ENCODE results near the gene LRRC73. TPM values are rescaled to one million over a fixed set of nuclear protein-coding genes. Genes with fewer than 3 reads are reported as not detected.

The LRRC73 gene
- total RNA-seq, 1 experiment from 2014 or later = 0.22 TPM

GRCh38 chr6:43521836-43522235, 11.7 kb upstream of the LRRC73 start:
- Histone ChIP-seq H4K20me1 (ENCODE audit: low read length) (peaks cover 22% of the 10 kb centered on the region), H3K36me3 (ENCODE audit: low read depth, low read length) (peaks cover 76% of the 10 kb centered on the region), H3K4me1 (ENCODE audit: insufficient read depth, low read length) (peaks cover 4% of the 10 kb centered on the region; the same call in 1 of the 2 replicates), H3K79me2 (ENCODE audit: low read length) (peaks cover 35% of the 10 kb centered on the region), H3K9ac (ENCODE audit: low read length) (no peak overlapping the region), H3K4me3 (ENCODE audit: low read length) (no peak overlapping the region), H2AFZ (ENCODE audit: low read length) (no peak overlapping the region), H3K4me2 (ENCODE audit: low read length) (no peak overlapping the region), H3K27me3 (ENCODE audit: low read length) (no peaks in the 10 kb centered on the region), H3K9me2 (replicated peaks; ENCODE audit: low read length) (no peaks in the 10 kb centered on the region), H3K9me3 (ENCODE audit: low read length) (no peaks in the 10 kb centered on the region), H3F3A (ENCODE audit: low read length, unreplicated experiment) (no peaks in the 10 kb centered on the region), H3K27ac (ENCODE audit: low read length) (no peak overlapping the region)
- no TSS peak for BruUV-seq (replicated peaks)
- DNase-seq (no peak), ATAC-seq (no peak)
- POLR2A ChIA-PET (ENCODE audit: unreplicated experiment) = interaction anchor here (0.7 kb wide), 1 partner anchor 108 kb away, joined by 3 read pairs; no protein-coding TSS in a partner anchor
- intact Hi-C loops (cut with micrococcal nuclease) = no loop called here
- CTCF ChIA-PET = no interaction called here
- TF ChIP-seq CTCF (conservative IDR thresholded peaks at IDR 0.05; ENCODE audit: low read depth, low read length) (no peak), EZH2 (IDR thresholded peaks at IDR 0.05; ENCODE audit: low read length, unreplicated experiment) (no peak), EZH2phosphoT487 (IDR thresholded peaks at IDR 0.05; ENCODE audit: borderline replicate concordance, low read length) (no peak)

- H3K36me3 ChIP-seq (ENCODE audit: low read depth, low read length) = peaks cover 58% of the 10 kb centered on the region
- no peaks in the 10 kb centered on the region for H3K9me2 ChIP-seq (replicated peaks; ENCODE audit: low read length)
- CTCF ChIA-PET = no interaction called here
- peaks cover 51% of the 10 kb centered on the region for H3K79me2 ChIP-seq (ENCODE audit: low read length)
- TF ChIP-seq EZH2phosphoT487 (IDR thresholded peaks at IDR 0.05; ENCODE audit: borderline replicate concordance, low read length) (no peak), EZH2 (IDR thresholded peaks at IDR 0.05; ENCODE audit: low read length, unreplicated experiment) (no peak), CTCF (conservative IDR thresholded peaks at IDR 0.05; ENCODE audit: low read depth, low read length) (no peak)
- peaks cover 22% of the 10 kb centered on the region for H4K20me1 ChIP-seq (ENCODE audit: low read length)
- no peak overlapping the region for H3K27ac ChIP-seq (ENCODE audit: low read length)
- H3K4me2 ChIP-seq (ENCODE audit: low read length) = no peak overlapping the region
- ATAC-seq = no peak
- no peak overlapping the region for H3K4me3 ChIP-seq (ENCODE audit: low read length)
- H3F3A ChIP-seq (ENCODE audit: low read length, unreplicated experiment) = no peaks in the 10 kb centered on the region
- intact Hi-C loops (cut with micrococcal nuclease) = no loop called here
- BruUV-seq (replicated peaks) = no TSS peak
- H3K9ac ChIP-seq (ENCODE audit: low read length) = no peak overlapping the region
- H3K4me1 ChIP-seq (ENCODE audit: insufficient read depth, low read length) = peaks cover 12% of the 10 kb centered on the region
- DNase-seq = no peak
- H3K9me3 ChIP-seq (ENCODE audit: low read length) = no peaks in the 10 kb centered on the region
- no peak overlapping the region for H2AFZ ChIP-seq (ENCODE audit: low read length)
- H3K27me3 ChIP-seq (ENCODE audit: low read length) = no peaks in the 10 kb centered on the region
- POLR2A ChIA-PET (ENCODE audit: unreplicated experiment) = no interaction called here
Observed at GRCh38 chr6:43520097-43520496, 10.0 kb upstream of the LRRC73 start.

- H3K9me2 ChIP-seq (replicated peaks; ENCODE audit: low read length) = no peaks in the 10 kb centered on the region
- no peaks in the 10 kb centered on the region for H3F3A ChIP-seq (ENCODE audit: low read length, unreplicated experiment)
- DNase-seq (no peak), ATAC-seq (no peak)
- peak overlapping the region; percentile 99 for H3K9ac ChIP-seq (ENCODE audit: low read length)
- H3K4me1 ChIP-seq (ENCODE audit: insufficient read depth, low read length) = peaks cover 16% of the 10 kb centered on the region
- peaks cover 48% of the 10 kb centered on the region for H3K36me3 ChIP-seq (ENCODE audit: low read depth, low read length)
- no TSS peak for BruUV-seq (replicated peaks)
- H2AFZ ChIP-seq (ENCODE audit: low read length) = peak overlapping the region; percentile 27
- peaks cover 22% of the 10 kb centered on the region for H4K20me1 ChIP-seq (ENCODE audit: low read length)
- no peak for TF ChIP-seq EZH2phosphoT487 (IDR thresholded peaks at IDR 0.05; ENCODE audit: borderline replicate concordance, low read length)
- TF ChIP-seq EZH2 (IDR thresholded peaks at IDR 0.05; ENCODE audit: low read length, unreplicated experiment) = no peak
- no peak for TF ChIP-seq CTCF (conservative IDR thresholded peaks at IDR 0.05; ENCODE audit: low read depth, low read length)
- peak overlapping the region; percentile 51 for H3K27ac ChIP-seq (ENCODE audit: low read length)
- intact Hi-C loops (cut with micrococcal nuclease) = no loop called here
- no peaks in the 10 kb centered on the region for H3K9me3 ChIP-seq (ENCODE audit: low read length)
- H3K4me2 ChIP-seq (ENCODE audit: low read length) = peak overlapping the region; percentile 91
- CTCF ChIA-PET = no interaction called here
- peaks cover 59% of the 10 kb centered on the region for H3K79me2 ChIP-seq (ENCODE audit: low read length)
- no peaks in the 10 kb centered on the region for H3K27me3 ChIP-seq (ENCODE audit: low read length)
- H3K4me3 ChIP-seq (ENCODE audit: low read length) = peak overlapping the region; percentile 98
- POLR2A ChIA-PET (ENCODE audit: unreplicated experiment) = no interaction called here
Observed at GRCh38 chr6:43517505-43518357, 7.6 kb upstream of the LRRC73 start.

Measured in PC-3 (cell line).